Loucy (cell line): ENCODE results near the gene SORD.

Experiments
- H2AFZ ChIP-seq: fragments of 200-600 bp; sonication (generic); 2 replicates; pipeline ENCODE4 v1.6.0; 2016; ENCODE audit warnings: antibody characterized with exemption, mild to moderate bottlenecking, low read length, moderate library complexity
- H3F3A ChIP-seq: fragments of 200-600 bp; 2 replicates; pipeline ENCODE4 v1.6.0; 2016; ENCODE audit warnings: antibody characterized with exemption, low read depth, mild to moderate bottlenecking
- H3K27me3 ChIP-seq: fragments of 200-600 bp; sonication (generic); 2 replicates; pipeline ENCODE4 v1.6.1; 2014; ENCODE audit warnings: low read length, mild to moderate bottlenecking; ENCODE audit not compliant: insufficient read depth, poor library complexity, severe bottlenecking
- H3K36me3 ChIP-seq: fragments of 200-600 bp; sonication (generic); 2 replicates; pipeline ENCODE4 v1.6.1; 2016; ENCODE audit warnings: low read length; ENCODE audit not compliant: insufficient read depth
- H3K4me1 ChIP-seq: fragments of 200-600 bp; sonication (generic); 2 replicates; pipeline ENCODE4 v1.5.1; 2014; ENCODE audit warnings: low read length, mild to moderate bottlenecking; ENCODE audit not compliant: insufficient read depth, poor library complexity, severe bottlenecking
- H3K4me2 ChIP-seq: fragments of 200-600 bp; sonication (generic); 2 replicates; pipeline ENCODE4 v1.6.0; 2014; ENCODE audit warnings: antibody characterized with exemption, low read length, low read depth, mild to moderate bottlenecking; ENCODE audit not compliant: poor library complexity, severe bottlenecking
- H3K4me3 ChIP-seq: fragments of 200-600 bp; sonication (generic); 2 replicates; pipeline ENCODE4 v1.5.1; 2014; ENCODE audit warnings: low read length, mild to moderate bottlenecking, mixed read lengths; ENCODE audit not compliant: poor library complexity, severe bottlenecking
- H3K79me2 ChIP-seq: fragments of 200-600 bp; sonication (generic); 2 replicates; pipeline ENCODE4 v1.6.1; 2014; ENCODE audit warnings: low read length; ENCODE audit not compliant: insufficient read depth
- H3K9ac ChIP-seq: fragments of 200-600 bp; sonication (generic); 2 replicates; pipeline ENCODE4 v1.6.0; 2014; ENCODE audit warnings: mild to moderate bottlenecking, low read depth, low read length, moderate library complexity; ENCODE audit not compliant: poor library complexity, severe bottlenecking
- H3K9me2 ChIP-seq: fragments of 200-600 bp; sonication (generic); replicated peaks from 2 replicates; pipeline ENCODE4 v1.6.1; 2016; ENCODE audit warnings: low read depth, low read length, mixed read lengths
- H3K9me3 ChIP-seq: fragments of 200-600 bp; sonication (generic); 2 replicates; pipeline ENCODE4 v1.6.1; 2014; ENCODE audit warnings: mild to moderate bottlenecking, antibody characterized with exemption, low read length, low read depth; ENCODE audit not compliant: insufficient read depth
- H4K20me1 ChIP-seq: fragments of 200-600 bp; sonication (generic); 2 replicates; pipeline ENCODE4 v1.6.0; 2014; ENCODE audit warnings: antibody characterized with exemption, low read length, mild to moderate bottlenecking; ENCODE audit not compliant: insufficient read depth, poor library complexity, severe bottlenecking
- EZH2phosphoT487 ChIP-seq: fragments of 200-600 bp; IDR thresholded peaks from 2 replicates; pipeline ENCODE4 v1.6.1; 2018; ENCODE audit warnings: antibody characterized with exemption, mild to moderate bottlenecking, moderate library complexity, borderline replicate concordance
- TF ChIP-seq, protein P1 (sequence below): fragments of 200-600 bp; sonication (generic); conservative IDR thresholded peaks from 2 replicates; pipeline ENCODE4 v1.5.1; 2014; ENCODE audit warnings: mild to moderate bottlenecking, antibody characterized with exemption, low read length

Gene SORD

DNA sequence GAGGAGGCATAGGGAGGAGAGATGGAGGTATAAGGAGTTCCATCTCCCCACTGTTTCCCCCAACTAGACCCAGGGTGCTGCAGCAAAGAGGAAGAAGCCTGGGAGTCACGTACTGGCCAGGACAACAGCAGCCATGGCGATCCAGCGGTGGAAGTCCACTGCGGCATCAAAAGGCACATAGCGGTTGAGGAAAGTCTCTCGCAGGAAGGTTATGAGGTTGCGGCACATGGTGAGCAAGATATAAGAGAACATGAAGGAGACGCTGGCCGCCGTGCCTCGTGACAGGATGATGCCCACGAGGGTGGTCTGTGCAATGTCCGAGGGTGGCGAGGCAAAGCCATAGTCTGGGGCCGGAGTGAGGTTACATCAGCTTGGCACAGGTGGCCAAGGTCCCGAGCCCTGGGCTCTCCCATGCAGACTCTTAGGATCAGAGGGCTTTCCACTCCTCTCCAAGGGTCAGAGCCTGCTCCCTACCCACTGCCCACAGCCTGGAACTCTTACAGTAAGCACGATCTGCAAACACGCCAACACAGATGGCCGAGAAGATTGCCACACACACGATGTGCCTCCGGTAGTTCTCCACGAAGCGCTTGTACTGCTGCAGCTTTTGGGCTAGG, 76.7 kb downstream of the SORD start:
- H3K4me2 ChIP-seq, result no peak overlapping the region
- H3K27me3 ChIP-seq, result no peaks in the 10 kb centered on the region
- H3K79me2 ChIP-seq, result no peaks in the 10 kb centered on the region
- no peak overlapping the region for H2AFZ ChIP-seq
- TF ChIP-seq, protein P1, sequence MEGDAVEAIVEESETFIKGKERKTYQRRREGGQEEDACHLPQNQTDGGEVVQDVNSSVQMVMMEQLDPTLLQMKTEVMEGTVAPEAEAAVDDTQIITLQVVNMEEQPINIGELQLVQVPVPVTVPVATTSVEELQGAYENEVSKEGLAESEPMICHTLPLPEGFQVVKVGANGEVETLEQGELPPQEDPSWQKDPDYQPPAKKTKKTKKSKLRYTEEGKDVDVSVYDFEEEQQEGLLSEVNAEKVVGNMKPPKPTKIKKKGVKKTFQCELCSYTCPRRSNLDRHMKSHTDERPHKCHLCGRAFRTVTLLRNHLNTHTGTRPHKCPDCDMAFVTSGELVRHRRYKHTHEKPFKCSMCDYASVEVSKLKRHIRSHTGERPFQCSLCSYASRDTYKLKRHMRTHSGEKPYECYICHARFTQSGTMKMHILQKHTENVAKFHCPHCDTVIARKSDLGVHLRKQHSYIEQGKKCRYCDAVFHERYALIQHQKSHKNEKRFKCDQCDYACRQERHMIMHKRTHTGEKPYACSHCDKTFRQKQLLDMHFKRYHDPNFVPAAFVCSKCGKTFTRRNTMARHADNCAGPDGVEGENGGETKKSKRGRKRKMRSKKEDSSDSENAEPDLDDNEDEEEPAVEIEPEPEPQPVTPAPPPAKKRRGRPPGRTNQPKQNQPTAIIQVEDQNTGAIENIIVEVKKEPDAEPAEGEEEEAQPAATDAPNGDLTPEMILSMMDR, result no peak
- no peak for TF ChIP-seq EZH2phosphoT487
- no peaks in the 10 kb centered on the region for H3K4me1 ChIP-seq
- no peaks in the 10 kb centered on the region for H3F3A ChIP-seq
- H3K4me3 ChIP-seq, result no peak overlapping the region
- no peak overlapping the region for H3K9ac ChIP-seq
- H4K20me1 ChIP-seq, result no peaks in the 10 kb centered on the region
- no peaks in the 10 kb centered on the region for H3K9me2 ChIP-seq
- no peaks in the 10 kb centered on the region for H3K36me3 ChIP-seq
- H3K9me3 ChIP-seq, result no peaks in the 10 kb centered on the region

DNA sequence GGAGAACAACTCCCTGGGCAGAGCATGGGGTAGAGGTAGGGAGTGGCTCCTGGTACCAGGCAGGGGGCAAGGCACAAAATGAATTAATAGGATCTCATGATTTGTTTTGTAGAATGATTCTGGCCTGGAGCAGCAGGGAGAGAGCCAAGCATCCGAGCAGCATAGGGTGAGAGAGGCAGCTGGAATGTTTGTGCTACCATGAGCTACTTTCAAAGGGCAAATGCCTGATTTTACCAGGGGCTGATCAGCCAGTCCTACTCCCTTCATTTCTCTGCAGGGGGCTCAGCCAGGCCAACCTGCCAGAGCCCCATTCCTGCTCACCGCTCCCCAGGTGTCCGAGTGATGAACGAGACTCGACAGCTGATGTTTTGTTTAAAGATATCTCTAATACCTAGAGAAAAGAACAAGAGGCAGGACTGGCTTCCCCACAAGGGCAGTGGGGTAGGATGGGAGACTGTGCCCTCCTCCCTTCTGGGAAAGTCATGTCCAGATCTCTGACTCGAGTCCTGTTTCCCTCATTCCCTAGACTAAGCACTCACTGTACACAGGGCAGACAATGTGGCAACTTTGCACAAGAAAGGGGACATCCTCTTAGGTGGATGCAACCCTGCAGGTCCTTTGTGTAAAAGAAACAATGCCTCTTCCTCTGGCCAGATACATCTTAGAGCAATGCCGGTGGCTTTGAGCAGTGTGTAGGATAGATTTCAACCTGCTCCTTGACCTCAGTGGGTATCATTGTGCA, 78.1 kb downstream of the SORD start:
- H3F3A ChIP-seq, result no peaks in the 10 kb centered on the region
- H3K9me3 ChIP-seq, result no peaks in the 10 kb centered on the region
- no peaks in the 10 kb centered on the region for H3K36me3 ChIP-seq
- H3K4me1 ChIP-seq, result no peaks in the 10 kb centered on the region
- H3K4me3 ChIP-seq, result no peak overlapping the region
- no peak for TF ChIP-seq EZH2phosphoT487
- TF ChIP-seq, protein P1, result no peak
- no peaks in the 10 kb centered on the region for H4K20me1 ChIP-seq
- no peak overlapping the region for H3K9ac ChIP-seq
- H3K4me2 ChIP-seq, result no peak overlapping the region
- no peak overlapping the region for H2AFZ ChIP-seq
- no peaks in the 10 kb centered on the region for H3K79me2 ChIP-seq
- H3K9me2 ChIP-seq, result no peaks in the 10 kb centered on the region
- no peaks in the 10 kb centered on the region for H3K27me3 ChIP-seq

DNA sequence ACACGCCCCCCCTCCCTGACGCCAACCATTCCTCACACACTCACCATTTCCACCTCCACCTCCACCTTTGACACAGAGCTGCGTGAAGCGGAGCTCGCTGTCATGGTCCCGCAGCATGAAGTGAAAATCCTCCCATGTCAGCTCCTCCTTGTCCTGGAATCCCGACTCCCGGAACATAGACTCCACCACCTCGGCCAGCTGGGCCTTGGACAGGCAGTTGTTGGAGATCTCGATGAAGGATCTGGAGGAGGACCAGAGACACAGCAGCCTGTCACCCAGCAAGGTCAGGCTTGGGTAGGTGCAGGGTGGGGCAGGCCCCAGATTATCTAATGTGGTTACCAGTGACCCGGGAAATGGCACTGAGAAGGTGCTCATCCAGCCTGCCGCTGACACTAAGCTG, 78.8 kb downstream of the SORD start:
- Histone ChIP-seq H3K4me2 (no peak overlapping the region), H3K9ac (no peak overlapping the region), H3K79me2 (no peaks in the 10 kb centered on the region), H3K4me1 (no peaks in the 10 kb centered on the region), H4K20me1 (no peaks in the 10 kb centered on the region), H3K4me3 (no peak overlapping the region), H2AFZ (no peak overlapping the region), H3K9me3 (no peaks in the 10 kb centered on the region), H3K36me3 (no peaks in the 10 kb centered on the region), H3K27me3 (no peaks in the 10 kb centered on the region), H3F3A (no peaks in the 10 kb centered on the region), H3K9me2 (no peaks in the 10 kb centered on the region)
- no peak for TF ChIP-seq EZH2phosphoT487
- TF ChIP-seq, protein P1, result no peak
